Suprapubic skin (tissue), 4 donors: ENCODE results near the gene SOX13. TPM values are rescaled to one million over a fixed set of nuclear protein-coding genes. Genes with fewer than 3 reads are reported as not detected.

Experiments used
- DNase-seq, 2 donors: peaks; one replicate each; pipeline ENCODE4 v3.0.0-alpha.2; 2019; ENCODE audit warnings: low spot score in 2 of 2
- H3K27ac ChIP-seq: fragments of 200-600 bp; sonication (generic); one replicate; pipeline ENCODE4 v1.5.1; 2019
- H3K27me3 ChIP-seq: fragments of 200-600 bp; sonication (generic); one replicate; pipeline ENCODE4 v1.5.1; 2019
- H3K36me3 ChIP-seq: fragments of 200-600 bp; sonication (generic); one replicate; pipeline ENCODE4 v1.5.1; 2019
- H3K4me1 ChIP-seq: fragments of 200-600 bp; sonication (generic); one replicate; pipeline ENCODE4 v1.5.1; 2019
- H3K4me3 ChIP-seq: fragments of 200-600 bp; sonication (generic); one replicate; pipeline ENCODE4 v1.5.1; 2019; ENCODE audit warnings: mild to moderate bottlenecking
- H3K9me3 ChIP-seq: fragments of 200-600 bp; sonication (generic); one replicate; pipeline ENCODE4 v1.5.1; 2019
- EP300 ChIP-seq: sonication (generic); formaldehyde crosslinking; IDR thresholded peaks from one replicate; pipeline ENCODE4 v1.6.1; 2017; ENCODE audit warnings: antibody characterized with exemption
- POLR2A ChIP-seq, 2 donors: fragments of 450-650 bp; IDR thresholded peaks; one replicate each; pipeline ENCODE4 v1.6.1; 2017; ENCODE audit warnings: antibody characterized with exemption in 2 of 2, mild to moderate bottlenecking in 2 of 2, moderate library complexity in 2 of 2
- POLR2AphosphoS5 ChIP-seq, 3 donors: sonication (generic); formaldehyde crosslinking; IDR thresholded peaks; one replicate each; pipeline ENCODE4 v1.6.1; 2017; ENCODE audit warnings: antibody characterized with exemption in 3 of 3
- WGBS: methylation state at CpG from one replicate; pipeline ENCODE4 v1.1.5; 2018; 5-methylcytosine and 5-hydroxymethylcytosine counted together
- total RNA-seq, 4 donors: library from RNA; depleted of rRNA; stranded (reverse); fragments of >200 nt; gene quantifications; one replicate each; pipeline ENCODE4 v1.1.0, GENCODE V29; 2016
- TF ChIP-seq, protein P1 (sequence below), 2 donors: fragments of 200-600 bp in 1 of 2; fragments of 450-650 bp in 1 of 2; sonication (generic) in 1 of 2; IDR thresholded peaks; one replicate each; pipeline ENCODE4 v1.5.1; 2016 to 2019; ENCODE audit warnings: antibody characterized with exemption in 2 of 2, mild to moderate bottlenecking in 1 of 2, moderate library complexity in 1 of 2

SOX13 gene
- total RNA-seq, 4 donors from 2014 or later, result 10.1 to 20.6 (median 15.6) TPM

DNA sequence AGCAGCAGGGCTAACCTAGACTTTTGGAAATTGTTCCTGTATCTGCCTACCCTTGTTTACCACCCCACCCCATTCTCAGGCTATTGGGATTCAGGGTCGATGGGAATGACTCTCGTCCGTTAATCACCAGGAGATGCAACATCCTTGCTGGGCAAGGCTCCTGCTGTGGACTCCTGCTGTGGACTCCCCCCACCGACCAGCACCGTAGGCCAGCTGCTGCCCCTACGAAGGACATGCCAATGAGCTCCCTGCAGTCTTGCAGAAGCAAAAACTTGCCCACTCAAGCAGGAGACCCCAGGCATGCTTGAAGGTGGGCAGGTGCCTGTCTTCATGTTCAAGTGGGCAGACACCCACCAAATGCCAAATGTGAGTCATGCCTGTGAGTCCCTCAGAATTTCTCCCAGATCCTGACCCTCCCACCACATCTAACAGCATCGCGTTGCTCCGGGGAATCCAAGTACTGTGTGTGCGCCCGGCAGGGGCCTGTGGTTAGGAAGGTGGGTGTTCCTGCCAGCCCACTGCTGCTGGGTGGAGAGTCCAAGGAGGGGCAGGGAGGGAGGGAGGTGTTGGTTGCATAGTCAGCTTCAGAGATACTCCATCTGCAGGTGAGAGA lies 41.7 kb upstream of the SOX13 start:
- TF ChIP-seq EP300 (no peak), POLR2A (IDR thresholded peaks at IDR 0.05) (no peak), POLR2AphosphoS5 (IDR thresholded peaks at IDR 0.05) (no peak)
- TF ChIP-seq, protein P1, sequence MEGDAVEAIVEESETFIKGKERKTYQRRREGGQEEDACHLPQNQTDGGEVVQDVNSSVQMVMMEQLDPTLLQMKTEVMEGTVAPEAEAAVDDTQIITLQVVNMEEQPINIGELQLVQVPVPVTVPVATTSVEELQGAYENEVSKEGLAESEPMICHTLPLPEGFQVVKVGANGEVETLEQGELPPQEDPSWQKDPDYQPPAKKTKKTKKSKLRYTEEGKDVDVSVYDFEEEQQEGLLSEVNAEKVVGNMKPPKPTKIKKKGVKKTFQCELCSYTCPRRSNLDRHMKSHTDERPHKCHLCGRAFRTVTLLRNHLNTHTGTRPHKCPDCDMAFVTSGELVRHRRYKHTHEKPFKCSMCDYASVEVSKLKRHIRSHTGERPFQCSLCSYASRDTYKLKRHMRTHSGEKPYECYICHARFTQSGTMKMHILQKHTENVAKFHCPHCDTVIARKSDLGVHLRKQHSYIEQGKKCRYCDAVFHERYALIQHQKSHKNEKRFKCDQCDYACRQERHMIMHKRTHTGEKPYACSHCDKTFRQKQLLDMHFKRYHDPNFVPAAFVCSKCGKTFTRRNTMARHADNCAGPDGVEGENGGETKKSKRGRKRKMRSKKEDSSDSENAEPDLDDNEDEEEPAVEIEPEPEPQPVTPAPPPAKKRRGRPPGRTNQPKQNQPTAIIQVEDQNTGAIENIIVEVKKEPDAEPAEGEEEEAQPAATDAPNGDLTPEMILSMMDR (IDR thresholded peaks at IDR 0.05), result no peak
- Histone ChIP-seq H3K4me1 (no peaks in the 10 kb centered on the region), H3K27ac (no peak overlapping the region), H3K36me3 (no peaks in the 10 kb centered on the region), H3K4me3 (no peak overlapping the region), H3K9me3 (no peaks in the 10 kb centered on the region), H3K27me3 (no peaks in the 10 kb centered on the region)
- DNase-seq, result no peak
- 68% methylated on average over 11 of the region's 11 CpGs for WGBS

DNA sequence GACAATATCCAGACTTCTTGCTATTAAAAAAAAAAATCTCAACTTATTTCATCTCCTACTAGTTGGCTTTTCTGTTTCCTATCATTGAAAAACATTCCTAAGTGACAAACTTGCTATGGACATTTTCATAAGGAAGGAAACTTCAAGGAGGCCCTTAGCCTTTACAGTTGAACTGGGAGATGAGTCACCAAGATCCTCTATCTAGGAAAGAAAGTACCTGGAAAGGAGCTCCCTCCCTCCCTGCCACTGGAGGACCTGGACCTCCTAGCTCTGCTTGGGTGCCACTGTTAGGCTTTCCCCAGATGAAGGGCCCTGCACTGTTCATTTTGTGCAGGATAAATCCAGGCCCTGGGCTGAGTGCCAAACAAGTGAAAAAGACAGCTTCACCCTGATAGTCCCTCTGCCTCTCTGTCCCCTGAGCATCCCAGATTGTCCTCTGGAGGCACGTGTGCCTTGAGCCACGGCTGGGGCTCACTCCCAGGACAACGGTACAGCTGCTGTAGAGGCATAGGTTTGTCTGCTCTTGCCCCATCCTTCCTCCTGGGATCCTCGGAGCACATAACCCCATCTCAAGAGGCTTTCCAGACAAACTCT lies 40.2 kb upstream of the SOX13 start:
- Histone ChIP-seq H3K36me3 (no peaks in the 10 kb centered on the region), H3K27ac (no peak overlapping the region), H3K27me3 (no peaks in the 10 kb centered on the region), H3K4me1 (no peaks in the 10 kb centered on the region), H3K9me3 (no peaks in the 10 kb centered on the region), H3K4me3 (no peak overlapping the region)
- TF ChIP-seq POLR2A (IDR thresholded peaks at IDR 0.05) (no peak), EP300 (no peak), POLR2AphosphoS5 (IDR thresholded peaks at IDR 0.05) (no peak)
- TF ChIP-seq, protein P1 (IDR thresholded peaks at IDR 0.05), result no peak
- no peak for DNase-seq
- 64% methylated on average over 4 of the region's 4 CpGs for WGBS

DNA sequence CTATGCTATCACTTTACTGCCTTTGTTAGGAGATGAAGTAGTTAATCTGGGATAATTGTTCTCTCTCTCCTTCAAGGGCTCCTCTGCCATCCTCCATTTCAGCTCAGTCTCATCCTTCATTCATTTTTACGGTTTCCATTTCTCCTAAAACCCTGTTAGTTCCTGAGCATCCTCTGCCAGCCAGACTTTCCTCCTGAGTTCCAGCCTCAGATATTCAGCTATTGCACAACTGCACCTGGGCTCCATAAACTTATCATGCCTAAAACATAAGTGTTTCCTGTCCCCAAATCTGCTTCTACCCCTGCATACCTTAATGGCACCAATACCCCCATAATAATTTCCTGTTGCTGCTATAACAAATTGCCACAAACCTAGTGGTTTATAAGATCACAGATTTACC lies 39.6 kb upstream of the SOX13 start:
- TF ChIP-seq POLR2A (IDR thresholded peaks at IDR 0.05) (no peak), POLR2AphosphoS5 (IDR thresholded peaks at IDR 0.05) (no peak), EP300 (no peak)
- TF ChIP-seq, protein P1 (IDR thresholded peaks at IDR 0.05), result no peak
- Histone ChIP-seq H3K27me3 (no peaks in the 10 kb centered on the region), H3K36me3 (no peaks in the 10 kb centered on the region), H3K4me3 (no peak overlapping the region), H3K27ac (no peak overlapping the region), H3K9me3 (no peaks in the 10 kb centered on the region), H3K4me1 (no peaks in the 10 kb centered on the region)
- 50% methylated on average over 1 of the region's 1 CpG for WGBS
- no peak for DNase-seq

DNA sequence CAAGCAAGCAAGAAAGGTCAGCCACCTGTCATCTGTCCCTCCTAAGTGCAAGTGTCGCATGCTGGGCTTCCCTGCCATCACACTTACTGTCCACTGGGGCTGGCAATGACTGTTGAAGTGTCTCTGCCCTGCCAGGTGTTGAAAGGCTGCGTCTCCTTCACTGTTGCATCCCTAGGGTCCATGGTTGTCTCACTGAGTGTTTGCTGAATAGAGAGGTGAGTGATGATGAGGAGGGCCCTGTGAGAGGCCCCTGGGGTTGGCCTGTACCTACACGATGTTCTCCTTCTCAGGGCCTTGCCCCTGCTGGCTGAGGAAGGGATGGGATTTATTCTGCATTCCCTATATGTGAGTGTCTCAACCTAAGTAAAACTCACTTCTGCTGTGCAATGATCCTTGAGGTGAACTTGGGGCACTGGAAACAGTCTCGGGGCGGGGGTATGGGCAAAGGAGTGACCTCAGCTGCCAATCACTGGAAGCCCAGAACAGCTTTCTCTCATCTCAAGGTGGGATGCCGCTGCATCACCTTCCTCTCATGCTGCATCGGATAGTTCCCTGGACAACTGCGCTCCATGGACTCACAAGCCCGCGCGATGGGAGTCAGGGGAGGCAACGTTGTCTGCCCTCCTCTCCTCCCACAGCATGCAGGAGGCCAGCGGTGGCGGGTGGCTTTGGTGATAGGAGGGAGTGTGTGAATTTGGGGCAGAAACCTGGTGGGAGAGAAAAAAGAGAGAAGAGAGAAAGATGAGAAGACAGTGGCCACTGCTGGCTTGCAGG lies 35.8 kb upstream of the SOX13 start:
- WGBS, result 70% methylated on average over 14 of the region's 14 CpGs
- TF ChIP-seq, protein P1 (IDR thresholded peaks at IDR 0.05), result no peak
- TF ChIP-seq POLR2A (IDR thresholded peaks at IDR 0.05) (no peak), POLR2AphosphoS5 (IDR thresholded peaks at IDR 0.05) (no peak), EP300 (no peak)
- Histone ChIP-seq H3K9me3 (no peaks in the 10 kb centered on the region), H3K4me1 (peaks cover 14% of the 10 kb centered on the region), H3K36me3 (no peaks in the 10 kb centered on the region), H3K4me3 (no peak overlapping the region), H3K27me3 (no peaks in the 10 kb centered on the region), H3K27ac (no peak overlapping the region)
- no peak for DNase-seq

DNA sequence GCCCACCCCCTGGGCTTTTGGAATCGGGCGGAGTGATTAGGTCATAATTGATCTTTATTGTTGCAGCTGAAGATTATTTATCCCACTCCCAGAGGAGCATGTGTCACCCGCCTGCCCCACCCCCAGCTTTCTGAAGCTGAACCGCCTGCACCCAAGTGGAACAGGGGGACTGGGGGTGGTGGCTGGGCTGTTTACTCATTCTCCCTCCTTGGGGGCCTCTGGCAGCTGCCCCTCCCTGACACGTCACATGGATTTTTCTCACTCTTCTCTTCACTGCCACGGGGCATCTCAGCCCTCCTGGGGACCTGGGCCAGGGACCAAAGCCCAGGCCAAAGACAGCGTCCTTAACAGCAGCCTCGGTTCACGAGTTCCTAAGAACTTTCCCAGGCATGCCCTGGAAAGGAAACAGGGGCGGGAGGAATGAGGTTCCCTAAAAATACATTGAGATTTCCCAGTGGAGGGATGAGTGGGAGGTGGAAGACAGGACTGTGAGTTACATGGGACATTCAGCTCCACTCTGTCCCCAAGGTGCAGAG lies 31.6 kb upstream of the SOX13 start:
- Histone ChIP-seq H3K4me1 (peaks cover 21% of the 10 kb centered on the region), H3K27ac (peak overlapping the region; percentile 89), H3K36me3 (no peaks in the 10 kb centered on the region), H3K27me3 (no peaks in the 10 kb centered on the region), H3K9me3 (no peaks in the 10 kb centered on the region), H3K4me3 (no peak overlapping the region)
- 35% methylated on average over 10 of the region's 10 CpGs for WGBS
- DNase-seq, result peak; percentile 82 to 85
- TF ChIP-seq, protein P1 (IDR thresholded peaks at IDR 0.05), result no peak
- TF ChIP-seq EP300, result no peak
- no peak for TF ChIP-seq POLR2AphosphoS5 (IDR thresholded peaks at IDR 0.05)
- no peak for TF ChIP-seq POLR2A (IDR thresholded peaks at IDR 0.05)
